SU-DHL-6 (cell line): Measurements from ENCODE around the gene CYP2A13.

Experiments used
- EZH2phosphoT487 ChIP-seq: fragments of 200-600 bp; sonication (generic), shearing (Covaris generic); conservative IDR thresholded peaks from 2 replicates; pipeline ENCODE4 v1.6.1; 2018; ENCODE audit warnings: mild to moderate bottlenecking, antibody characterized with exemption, low read length, moderate library complexity, mixed read lengths
- TF ChIP-seq, protein P1 (sequence below): fragments of 200-600 bp; sonication (generic); IDR thresholded peaks from one replicate; pipeline ENCODE4 v1.5.1; 2017; ENCODE audit warnings: antibody characterized with exemption, mild to moderate bottlenecking, low read length, moderate library complexity; ENCODE audit not compliant: insufficient read depth, poor library complexity, severe bottlenecking

DNA sequence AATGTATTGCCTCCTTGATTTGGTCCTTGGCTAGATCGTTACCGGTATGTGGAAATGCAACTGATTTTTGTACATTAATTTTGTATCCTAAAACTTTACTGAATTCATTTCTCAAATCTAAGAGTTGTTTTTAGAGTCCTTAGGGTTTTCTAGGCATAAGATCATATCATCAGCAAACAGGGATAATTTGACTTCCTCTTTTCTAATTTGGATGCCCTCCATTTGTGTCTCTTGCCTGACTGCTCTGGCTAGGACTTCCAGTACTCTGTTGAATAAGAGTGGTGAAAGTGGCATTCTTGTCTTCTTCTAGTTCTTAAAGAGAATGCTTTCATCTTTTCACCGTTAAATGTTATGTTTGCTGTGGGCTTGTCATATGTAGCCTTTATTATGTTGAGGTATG lies 12.0 kb upstream of the CYP2A13 start:
- TF ChIP-seq, protein P1, sequence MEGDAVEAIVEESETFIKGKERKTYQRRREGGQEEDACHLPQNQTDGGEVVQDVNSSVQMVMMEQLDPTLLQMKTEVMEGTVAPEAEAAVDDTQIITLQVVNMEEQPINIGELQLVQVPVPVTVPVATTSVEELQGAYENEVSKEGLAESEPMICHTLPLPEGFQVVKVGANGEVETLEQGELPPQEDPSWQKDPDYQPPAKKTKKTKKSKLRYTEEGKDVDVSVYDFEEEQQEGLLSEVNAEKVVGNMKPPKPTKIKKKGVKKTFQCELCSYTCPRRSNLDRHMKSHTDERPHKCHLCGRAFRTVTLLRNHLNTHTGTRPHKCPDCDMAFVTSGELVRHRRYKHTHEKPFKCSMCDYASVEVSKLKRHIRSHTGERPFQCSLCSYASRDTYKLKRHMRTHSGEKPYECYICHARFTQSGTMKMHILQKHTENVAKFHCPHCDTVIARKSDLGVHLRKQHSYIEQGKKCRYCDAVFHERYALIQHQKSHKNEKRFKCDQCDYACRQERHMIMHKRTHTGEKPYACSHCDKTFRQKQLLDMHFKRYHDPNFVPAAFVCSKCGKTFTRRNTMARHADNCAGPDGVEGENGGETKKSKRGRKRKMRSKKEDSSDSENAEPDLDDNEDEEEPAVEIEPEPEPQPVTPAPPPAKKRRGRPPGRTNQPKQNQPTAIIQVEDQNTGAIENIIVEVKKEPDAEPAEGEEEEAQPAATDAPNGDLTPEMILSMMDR = no peak
- no peak for TF ChIP-seq EZH2phosphoT487
